Upper lobe of left lung (tissue), 4 donors: ENCODE results near the gene TAF6.

Source experiments
- POLR2A ChIP-seq, 4 donors: fragments of 450-650 bp; IDR thresholded peaks; one replicate each; pipeline ENCODE4 v1.5.1; 2016 to 2017; ENCODE audit warnings: antibody characterized with exemption in 4 of 4, mild to moderate bottlenecking in 2 of 4
- POLR2AphosphoS5 ChIP-seq, 2 donors: sonication (generic); formaldehyde crosslinking; IDR thresholded peaks; one replicate each; pipeline ENCODE4 v1.5.1; 2017; ENCODE audit warnings: antibody characterized with exemption in 2 of 2
- TF ChIP-seq, protein P1 (sequence below), 6 experiments: fragments of 450-650 bp in 4 of 6; fragments of 200-600 bp in 2 of 6; sonication (generic) in 2 of 6; IDR thresholded peaks; one replicate each; pipeline ENCODE4 v1.5.1; 2016 to 2019; ENCODE audit warnings: antibody characterized with exemption in 6 of 6

GRCh38 chr7:100107890-100108289 lies 11.3 kb downstream of the TAF6 start:
- TF ChIP-seq, protein P1, sequence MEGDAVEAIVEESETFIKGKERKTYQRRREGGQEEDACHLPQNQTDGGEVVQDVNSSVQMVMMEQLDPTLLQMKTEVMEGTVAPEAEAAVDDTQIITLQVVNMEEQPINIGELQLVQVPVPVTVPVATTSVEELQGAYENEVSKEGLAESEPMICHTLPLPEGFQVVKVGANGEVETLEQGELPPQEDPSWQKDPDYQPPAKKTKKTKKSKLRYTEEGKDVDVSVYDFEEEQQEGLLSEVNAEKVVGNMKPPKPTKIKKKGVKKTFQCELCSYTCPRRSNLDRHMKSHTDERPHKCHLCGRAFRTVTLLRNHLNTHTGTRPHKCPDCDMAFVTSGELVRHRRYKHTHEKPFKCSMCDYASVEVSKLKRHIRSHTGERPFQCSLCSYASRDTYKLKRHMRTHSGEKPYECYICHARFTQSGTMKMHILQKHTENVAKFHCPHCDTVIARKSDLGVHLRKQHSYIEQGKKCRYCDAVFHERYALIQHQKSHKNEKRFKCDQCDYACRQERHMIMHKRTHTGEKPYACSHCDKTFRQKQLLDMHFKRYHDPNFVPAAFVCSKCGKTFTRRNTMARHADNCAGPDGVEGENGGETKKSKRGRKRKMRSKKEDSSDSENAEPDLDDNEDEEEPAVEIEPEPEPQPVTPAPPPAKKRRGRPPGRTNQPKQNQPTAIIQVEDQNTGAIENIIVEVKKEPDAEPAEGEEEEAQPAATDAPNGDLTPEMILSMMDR (IDR thresholded peaks at IDR 0.05): no peak
- no peak for TF ChIP-seq POLR2AphosphoS5 (IDR thresholded peaks at IDR 0.05)
- no peak for TF ChIP-seq POLR2A (IDR thresholded peaks at IDR 0.05)
